ENCODE results near the gene ZNF613.
A peak's percentile ranks its signal among the peaks of the same experiment; 100 is the strongest.
"Not testable (repeated sequence)": the region's sequence is repeated elsewhere in the genome, so short reads cannot be mapped to it uniquely, and the experiment has no call there.

ZNF613 gene

GRCh38 chr19:51938936-51939335 is 11.7 kb downstream of the ZNF613 start:
- H3K4me3 ChIP-seq (ENCODE audit: low read length): no peak overlapping the region
- no peak for TF ChIP-seq CTCF (IDR thresholded peaks at IDR 0.05; ENCODE audit: insufficient read depth, low read depth, low read length, missing control alignments)
- no peak for DNase-seq (ENCODE audit: low read depth)

GRCh38 chr19:51944798-51945552 is 17.7 kb downstream of the ZNF613 start:
- no peak for DNase-seq (ENCODE audit: low read depth)
- no peak overlapping the region for H3K4me3 ChIP-seq (ENCODE audit: low read length)
- TF ChIP-seq CTCF (IDR thresholded peaks at IDR 0.05; ENCODE audit: insufficient read depth, low read depth, low read length, missing control alignments): no peak

GRCh38 chr19:51946602-51947001 is 19.3 kb downstream of the ZNF613 start:
- no peak overlapping the region for H3K4me3 ChIP-seq (ENCODE audit: low read length)
- TF ChIP-seq CTCF (IDR thresholded peaks at IDR 0.05; ENCODE audit: insufficient read depth, low read depth, low read length, missing control alignments): no peak
- no peak for DNase-seq (ENCODE audit: low read depth)

- H3K4me3 ChIP-seq (ENCODE audit: low read length): peak overlapping the region; percentile 13
- TF ChIP-seq CTCF (IDR thresholded peaks at IDR 0.05; ENCODE audit: insufficient read depth, low read depth, low read length, missing control alignments): no peak
- no peak for DNase-seq (ENCODE audit: low read depth)
Observed at GRCh38 chr19:51948975-51949374, 21.7 kb downstream of the ZNF613 start.

- peak; percentile 46 for DNase-seq (ENCODE audit: low read depth)
Observed at GRCh38 chr19:51957846-51958245, 30.6 kb downstream of the ZNF613 start.

GRCh38 chr19:51959791-51960190 is 32.5 kb downstream of the ZNF613 start:
- no peak for TF ChIP-seq CTCF (IDR thresholded peaks at IDR 0.05; ENCODE audit: insufficient read depth, low read depth, low read length, missing control alignments)

More at GRCh38 chr19:51957846-51958245, 30.6 kb downstream of the ZNF613 start:
- not testable (repeated sequence) for H3K4me3 ChIP-seq (ENCODE audit: low read length)

GRCh38 chr19:51960621-51961233 is 33.5 kb downstream of the ZNF613 start:
- H3K4me3 ChIP-seq (ENCODE audit: low read length); DNase-seq (ENCODE audit: low read depth): not testable (repeated sequence)

More at GRCh38 chr19:51959791-51960190, 32.5 kb downstream of the ZNF613 start:
- H3K4me3 ChIP-seq (ENCODE audit: low read length): no peak overlapping the region
- DNase-seq (ENCODE audit: low read depth): no peak

- DNase-seq (ENCODE audit: low read depth): no peak
- H3K4me3 ChIP-seq (ENCODE audit: low read length): no peak overlapping the region
Observed at GRCh38 chr19:51965583-51965982, 38.3 kb downstream of the ZNF613 start.

More at GRCh38 chr19:51965583-51965982, 38.3 kb downstream of the ZNF613 start:
- no peak for TF ChIP-seq CTCF (IDR thresholded peaks at IDR 0.05; ENCODE audit: insufficient read depth, low read depth, low read length, missing control alignments)

Measured in epithelial cell of esophagus (primary cell).